ENCODE results near the gene NAA80.

The NAA80 gene

GRCh38 chr3:50318163-50318562 lies 19.0 kb upstream of the NAA80 start:
- Histone ChIP-seq H3K27me3 (ENCODE audit: insufficient read depth, low read depth) (no peaks in the 10 kb centered on the region), H3K4me3 (IDR thresholded peaks at IDR 0.05; ENCODE audit: insufficient read depth, low read depth, low read length) (no peak overlapping the region), H2AFZ (ENCODE audit: low read depth) (no peak overlapping the region), H3K36me3 (ENCODE audit: insufficient read depth) (no peaks in the 10 kb centered on the region), H3K9ac (no peak overlapping the region), H3K79me2 (ENCODE audit: insufficient read depth, low read depth) (no peaks in the 10 kb centered on the region), H4K20me1 (ENCODE audit: insufficient read depth) (no peaks in the 10 kb centered on the region), H3K27ac (no peak overlapping the region), H3K4me1 (ENCODE audit: low read depth, poor library complexity, severe bottlenecking) (peaks cover 4% of the 10 kb centered on the region), H3K4me2 (no peak overlapping the region)
- TF ChIP-seq CTCF (conservative IDR thresholded peaks at IDR 0.05; ENCODE audit: low read depth, low read length): no peak

- Histone ChIP-seq H3K4me3 (IDR thresholded peaks at IDR 0.05; ENCODE audit: insufficient read depth, low read depth, low read length) (no peak overlapping the region), H3K79me2 (ENCODE audit: insufficient read depth, low read depth) (no peaks in the 10 kb centered on the region), H2AFZ (ENCODE audit: low read depth) (no peak overlapping the region), H3K9ac (no peak overlapping the region), H3K27me3 (ENCODE audit: insufficient read depth, low read depth) (no peaks in the 10 kb centered on the region), H3K27ac (no peak overlapping the region), H4K20me1 (ENCODE audit: insufficient read depth) (no peaks in the 10 kb centered on the region), H3K4me2 (no peak overlapping the region), H3K36me3 (ENCODE audit: insufficient read depth) (no peaks in the 10 kb centered on the region), H3K4me1 (ENCODE audit: low read depth, poor library complexity, severe bottlenecking) (peaks cover 4% of the 10 kb centered on the region)
- no peak for TF ChIP-seq CTCF (conservative IDR thresholded peaks at IDR 0.05; ENCODE audit: low read depth, low read length)
Measured at GRCh38 chr3:50317300-50317699, 18.1 kb upstream of the NAA80 start.

- Histone ChIP-seq H4K20me1 (ENCODE audit: insufficient read depth) (no peaks in the 10 kb centered on the region), H3K27ac (no peak overlapping the region), H2AFZ (ENCODE audit: low read depth) (no peak overlapping the region), H3K4me1 (ENCODE audit: low read depth, poor library complexity, severe bottlenecking) (no peaks in the 10 kb centered on the region), H3K9ac (no peak overlapping the region), H3K27me3 (ENCODE audit: insufficient read depth, low read depth) (no peaks in the 10 kb centered on the region), H3K4me2 (no peak overlapping the region), H3K79me2 (ENCODE audit: insufficient read depth, low read depth) (no peaks in the 10 kb centered on the region), H3K36me3 (ENCODE audit: insufficient read depth) (no peaks in the 10 kb centered on the region), H3K4me3 (IDR thresholded peaks at IDR 0.05; ENCODE audit: insufficient read depth, low read depth, low read length) (no peak overlapping the region)
- no peak for TF ChIP-seq CTCF (conservative IDR thresholded peaks at IDR 0.05; ENCODE audit: low read depth, low read length)
Measured at GRCh38 chr3:50316657-50317242, 17.5 kb upstream of the NAA80 start.

GRCh38 chr3:50314816-50315215 lies 15.6 kb upstream of the NAA80 start:
- no peaks in the 10 kb centered on the region for H3K27me3 ChIP-seq (ENCODE audit: insufficient read depth, low read depth)
- no peak overlapping the region for H2AFZ ChIP-seq (ENCODE audit: low read depth)
- H3K9ac ChIP-seq: no peak overlapping the region
- TF ChIP-seq CTCF (conservative IDR thresholded peaks at IDR 0.05; ENCODE audit: low read depth, low read length): no peak
- H3K4me3 ChIP-seq (IDR thresholded peaks at IDR 0.05; ENCODE audit: insufficient read depth, low read depth, low read length): no peak overlapping the region
- no peak overlapping the region for H3K4me2 ChIP-seq
- H3K36me3 ChIP-seq (ENCODE audit: insufficient read depth): no peaks in the 10 kb centered on the region
- H3K4me1 ChIP-seq (ENCODE audit: low read depth, poor library complexity, severe bottlenecking): no peaks in the 10 kb centered on the region
- H3K27ac ChIP-seq: no peak overlapping the region
- H3K79me2 ChIP-seq (ENCODE audit: insufficient read depth, low read depth): no peaks in the 10 kb centered on the region
- no peaks in the 10 kb centered on the region for H4K20me1 ChIP-seq (ENCODE audit: insufficient read depth)

Data from KMS-11 (cell line).